Inferior parietal cortex (tissue), 1 donor: ENCODE measurements around the gene JMJD8.
"Not testable (repeated sequence)": the region's sequence is repeated elsewhere in the genome, so short reads cannot be mapped to it uniquely, and the experiment has no call there.

Experiments
- DNase-seq: peaks from one replicate; pipeline ENCODE4 v3.0.0-alpha.2; 2016; ENCODE audit errors: extremely low spot score

The JMJD8 gene

DNA sequence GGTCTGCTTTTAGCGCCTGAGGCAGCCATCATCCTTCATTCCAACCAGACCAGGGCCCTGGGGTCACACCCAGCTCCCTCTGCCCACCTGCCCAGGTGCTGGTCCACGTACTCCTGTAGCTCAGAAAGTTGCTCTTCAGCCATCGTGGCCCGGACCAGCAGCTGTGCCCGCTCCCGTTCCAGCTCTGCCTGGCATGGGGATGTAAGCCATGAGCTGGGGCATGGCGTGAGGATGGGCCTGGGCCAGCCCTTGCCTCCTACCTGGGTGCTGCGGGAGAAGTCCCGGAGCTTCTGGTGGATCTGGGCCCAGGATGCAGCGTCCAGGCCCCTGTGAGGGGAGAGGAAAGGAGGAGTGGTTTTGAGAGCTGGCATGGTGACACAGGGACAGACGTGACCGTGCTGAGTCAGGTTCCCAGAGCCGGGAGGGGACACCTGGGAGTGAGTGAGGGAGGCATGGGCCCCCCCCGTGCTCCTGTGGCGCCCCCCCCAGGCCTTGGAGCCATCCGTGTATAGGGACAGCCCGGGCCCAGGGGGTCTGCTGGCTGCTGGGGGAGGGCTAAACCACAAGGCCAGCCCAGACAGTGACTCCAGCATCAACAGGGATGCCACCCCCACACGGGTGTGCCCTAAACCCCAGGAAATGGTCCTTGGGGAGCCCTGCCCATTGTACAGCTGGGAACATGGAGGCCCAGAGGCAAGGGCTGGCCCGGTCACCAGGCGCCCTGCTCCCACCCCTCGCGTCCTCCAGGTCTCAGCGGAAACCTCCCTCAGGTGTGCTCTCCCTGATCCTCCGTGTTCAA, 38.9 kb upstream of the JMJD8 start:
- no peak for DNase-seq

DNA sequence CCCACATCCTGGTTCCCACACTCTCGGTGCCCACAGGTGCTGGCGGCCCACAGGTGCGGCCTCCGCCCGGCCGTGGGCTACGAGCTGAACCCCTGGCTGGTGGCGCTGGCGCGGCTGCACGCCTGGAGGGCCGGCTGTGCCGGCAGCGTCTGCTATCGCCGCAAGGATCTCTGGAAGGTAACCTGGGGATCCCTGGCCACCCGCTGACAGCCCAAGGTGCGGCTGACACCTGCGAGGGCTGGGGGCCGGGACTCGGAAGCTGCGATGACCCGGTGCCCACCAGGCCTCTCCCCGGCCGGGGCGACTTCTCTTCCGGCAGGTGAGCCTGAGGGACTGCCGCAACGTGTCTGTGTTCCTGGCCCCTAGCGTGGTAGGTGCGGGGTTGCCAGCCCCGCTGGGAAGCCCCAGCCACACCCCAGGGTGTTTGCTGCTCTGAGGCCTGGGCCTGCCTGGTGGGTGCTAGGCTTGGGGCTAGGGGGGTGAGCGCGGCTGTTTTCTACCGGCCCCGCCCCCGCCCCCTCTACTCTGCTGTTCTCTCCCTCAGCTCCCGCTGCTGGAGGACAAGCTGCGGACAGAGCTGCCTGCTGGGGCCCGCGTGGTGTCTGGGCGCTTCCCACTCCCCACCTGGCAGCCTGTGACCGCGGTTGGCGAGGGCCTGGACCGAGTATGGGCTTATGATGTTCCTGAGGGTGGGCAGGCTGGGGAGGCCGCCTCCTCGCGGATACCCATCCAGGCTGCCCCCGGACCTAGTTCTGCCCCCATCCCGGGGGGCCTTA, 37.8 kb upstream of the JMJD8 start:
- peak; percentile 2 for DNase-seq

DNA sequence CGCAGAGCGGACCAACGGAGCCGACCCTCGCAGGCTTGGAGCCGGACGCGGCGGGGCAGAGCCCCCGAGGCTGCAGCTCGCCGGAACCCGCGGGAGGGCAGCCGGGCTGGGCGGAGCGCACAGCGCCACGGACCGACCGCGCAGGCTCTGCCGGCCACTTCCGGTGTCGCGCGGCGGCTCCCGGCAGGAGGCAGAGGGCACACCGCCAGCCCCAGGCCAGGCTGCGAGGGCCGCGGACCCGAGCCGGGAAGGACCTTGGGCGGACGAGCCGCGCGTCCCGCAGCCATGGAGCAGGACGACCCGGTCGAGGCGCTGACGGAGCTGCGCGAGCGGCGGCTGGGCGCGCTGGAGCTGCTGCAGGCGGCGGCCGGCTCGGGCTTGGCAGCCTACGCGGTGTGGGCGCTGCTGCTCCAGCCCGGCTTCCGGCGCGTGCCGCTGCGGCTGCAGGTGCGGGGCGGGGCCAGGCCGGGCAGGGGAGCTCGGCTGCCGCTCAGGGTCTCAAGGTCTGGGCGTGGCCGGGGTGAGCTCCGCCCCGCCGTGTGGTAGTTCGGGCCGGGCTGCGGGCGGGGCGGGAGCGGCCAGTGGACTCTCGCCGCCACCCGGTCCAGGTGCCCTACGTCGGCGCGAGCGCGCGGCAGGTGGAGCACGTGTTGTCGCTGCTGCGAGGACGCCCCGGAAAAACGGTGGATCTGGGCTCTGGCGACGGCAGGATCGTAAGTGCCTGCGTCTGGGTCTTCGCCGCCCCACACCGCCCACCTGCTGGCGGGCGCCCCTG, 37.0 kb upstream of the JMJD8 start, which contains the start of gene ANTKMT:
Gene ANTKMT (plus strand): TSS at position 157 of the 775 bp plus-strand sequence. CDS start 129 bp downstream, at position 286.
- peak; percentile 73 for DNase-seq

DNA sequence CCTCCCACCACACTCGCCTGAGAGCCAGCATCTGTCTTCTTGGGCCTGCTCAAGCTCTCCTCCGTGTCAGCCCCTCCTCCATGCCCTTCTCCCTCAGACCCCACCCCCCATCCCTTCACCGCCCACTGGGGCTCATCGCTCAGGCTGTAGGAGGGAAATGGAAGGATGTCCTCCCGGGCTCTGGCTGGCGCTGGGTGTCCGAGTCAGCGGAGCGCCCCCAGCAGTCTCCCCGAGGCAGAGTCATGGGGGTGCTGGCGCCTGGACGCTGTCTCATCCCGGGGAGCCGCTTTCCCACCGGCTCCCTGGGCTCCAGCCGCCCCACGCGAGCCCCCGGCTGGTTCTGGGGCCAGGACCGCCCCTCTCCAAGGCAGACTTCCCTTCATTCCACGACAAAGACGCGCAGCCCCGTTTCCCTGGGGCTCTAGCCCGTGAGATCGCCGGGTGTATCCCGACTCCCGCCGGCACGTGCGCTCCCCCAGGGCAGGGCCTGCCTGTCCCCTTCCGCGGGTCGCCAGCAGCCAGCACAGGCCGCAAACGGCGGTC, 36.4 kb upstream of the JMJD8 start:
- DNase-seq, result no peak

DNA sequence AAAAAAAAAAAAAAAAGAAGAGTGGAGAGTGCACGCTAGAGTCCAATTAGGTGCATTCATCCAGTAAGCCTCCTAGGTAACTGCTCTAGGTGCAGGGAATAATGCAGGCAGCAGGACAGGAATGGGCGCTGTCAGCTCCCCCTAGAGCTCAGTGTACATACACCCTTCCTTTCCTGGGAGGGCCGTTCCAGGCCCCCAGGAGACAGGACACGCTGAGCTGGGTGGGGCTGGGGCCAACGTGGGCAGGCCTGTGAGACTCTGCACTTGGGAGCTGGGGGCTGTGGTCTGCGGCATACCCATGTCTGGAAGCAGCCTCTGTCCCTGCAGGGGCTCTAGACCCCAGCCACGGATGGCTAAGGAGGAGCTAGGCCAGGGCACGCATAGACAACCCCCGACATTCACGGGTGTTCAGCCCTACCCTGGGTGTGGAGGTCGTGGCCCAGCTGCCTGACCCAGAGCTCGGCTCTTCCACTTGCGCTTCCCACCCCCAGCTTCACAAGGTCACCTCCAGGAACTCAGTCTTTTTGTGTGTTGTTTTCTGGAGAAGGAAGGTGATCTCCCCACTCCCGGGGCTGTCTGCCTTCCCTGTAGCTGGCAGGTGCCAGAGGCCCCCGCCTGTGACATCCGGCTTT, 35.8 kb upstream of the JMJD8 start:
- no peak for DNase-seq

DNA sequence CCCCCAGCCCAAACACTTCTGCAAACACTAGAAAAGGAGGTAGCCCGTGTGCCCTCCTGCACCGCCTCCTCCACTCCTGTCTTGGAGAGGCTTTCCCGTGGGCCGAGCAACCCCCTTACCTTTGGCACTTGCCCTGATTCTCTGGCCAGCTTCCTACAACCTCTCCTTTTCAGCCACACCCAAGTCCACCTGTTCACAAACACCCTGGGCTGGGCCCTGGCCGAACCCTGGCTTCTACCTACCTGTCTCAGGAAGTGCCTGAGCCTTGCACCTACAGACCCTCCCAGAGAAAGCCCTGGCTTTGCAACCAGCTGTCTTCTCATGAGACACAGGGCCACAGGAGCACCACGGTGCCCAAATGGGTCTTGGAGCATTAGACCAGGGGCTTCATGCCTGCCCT, 34.8 kb upstream of the JMJD8 start:
- DNase-seq, result no peak

DNA sequence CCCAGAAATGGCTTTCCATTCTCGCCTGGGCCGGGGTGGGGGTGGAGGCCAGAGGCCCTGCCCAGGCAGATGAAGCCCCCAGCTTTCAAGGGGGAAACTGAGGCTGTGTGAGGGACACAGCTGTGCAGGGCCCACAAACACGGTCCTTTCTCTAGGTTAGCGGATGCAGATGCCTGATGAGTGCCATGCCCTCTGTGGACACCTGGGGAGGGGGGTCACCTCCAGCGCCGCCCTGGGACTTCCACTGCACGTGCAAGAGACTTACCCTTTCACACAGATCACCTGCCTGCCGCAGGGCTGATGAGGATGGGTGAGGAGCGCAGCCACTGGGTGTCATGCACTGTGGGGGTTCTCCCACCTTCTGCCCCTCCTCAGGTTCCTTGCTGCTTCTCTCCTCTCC, 34.3 kb upstream of the JMJD8 start:
- no peak for DNase-seq

DNA sequence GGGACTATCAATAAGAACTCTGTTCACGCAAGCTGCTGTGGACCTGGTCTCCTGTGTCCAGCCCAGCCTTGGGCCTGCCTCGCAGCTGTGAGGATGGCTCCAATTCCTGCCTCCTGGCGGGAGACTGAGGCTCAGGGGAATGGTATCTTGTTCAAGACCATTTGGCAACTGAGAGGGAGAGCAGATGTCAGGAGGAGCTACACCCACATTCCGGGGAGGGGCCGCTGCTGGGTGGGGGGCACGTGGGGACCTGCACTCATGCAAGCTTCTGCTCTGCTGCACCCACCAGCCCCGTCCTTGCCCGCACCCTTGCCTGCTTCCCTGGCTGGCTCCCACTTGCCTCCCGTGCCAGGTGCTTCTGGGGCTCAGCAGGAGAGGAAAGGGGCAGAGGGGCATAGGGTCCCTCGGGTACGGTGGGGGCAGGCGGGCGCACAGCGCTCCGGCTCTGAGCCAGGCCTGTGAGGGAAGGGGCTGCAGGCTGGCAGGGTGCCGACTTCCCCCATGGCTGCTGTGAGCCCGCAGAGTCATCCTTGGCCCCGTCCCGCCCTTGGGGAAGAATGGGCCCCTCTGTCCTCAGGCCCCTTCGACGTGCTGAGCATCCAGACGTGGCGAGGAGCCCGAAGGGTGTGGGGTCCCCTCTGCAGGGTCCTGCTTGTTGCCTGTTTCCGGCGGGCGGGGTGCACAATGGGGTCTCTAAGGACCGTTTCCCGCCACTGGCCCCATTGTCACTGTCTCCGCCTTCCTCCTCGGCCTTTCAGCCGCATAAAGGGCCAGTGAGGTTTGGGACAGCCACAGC, 33.5 kb upstream of the JMJD8 start:
- no peak for DNase-seq

DNA sequence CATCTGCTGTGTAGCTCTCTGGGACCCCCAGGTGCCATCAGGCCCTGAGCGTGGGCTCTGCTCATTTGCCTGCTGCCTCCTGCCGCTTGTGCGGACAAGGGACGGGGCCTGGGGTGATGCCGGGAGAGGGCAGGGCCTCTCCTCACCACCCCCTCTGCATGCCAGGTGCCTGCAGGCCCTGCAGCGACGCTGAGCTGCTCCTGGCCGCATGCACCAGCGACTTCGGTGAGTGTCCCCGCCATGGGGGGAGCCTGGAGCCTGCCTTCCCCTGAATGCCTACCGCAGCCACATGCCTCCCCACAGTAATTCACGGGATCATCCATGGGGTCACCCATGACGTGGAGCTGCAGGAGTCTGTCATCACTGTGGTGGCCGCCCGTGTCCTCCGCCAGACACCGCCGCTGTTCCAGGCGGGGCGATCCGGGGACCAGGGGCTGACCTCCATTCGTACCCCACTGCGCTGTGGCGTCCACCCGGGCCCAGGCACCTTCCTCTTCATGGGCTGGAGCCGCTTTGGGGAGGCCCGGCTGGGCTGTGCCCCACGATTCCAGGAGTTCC, 32.7 kb upstream of the JMJD8 start:
- DNase-seq, result no peak

DNA sequence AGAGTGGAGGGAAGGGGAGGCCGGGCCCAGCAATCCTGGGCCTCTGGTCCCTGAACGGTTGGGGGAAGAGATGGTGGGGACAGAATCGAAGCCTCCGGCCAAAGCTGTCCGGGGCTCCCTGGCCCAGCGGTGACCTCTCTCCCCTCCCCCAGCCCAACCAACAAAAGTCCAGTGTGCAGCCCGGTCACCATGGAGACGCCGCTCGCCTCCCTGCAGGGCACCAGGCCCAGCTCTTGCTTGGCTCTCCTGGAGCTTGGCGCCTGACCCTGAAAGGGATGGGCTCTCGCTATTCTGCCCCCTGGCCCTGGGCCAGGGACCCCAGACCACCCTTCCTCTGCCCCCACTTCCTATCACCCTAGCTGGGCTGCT, 32.0 kb upstream of the JMJD8 start:
- DNase-seq, result peak; percentile 65

DNA sequence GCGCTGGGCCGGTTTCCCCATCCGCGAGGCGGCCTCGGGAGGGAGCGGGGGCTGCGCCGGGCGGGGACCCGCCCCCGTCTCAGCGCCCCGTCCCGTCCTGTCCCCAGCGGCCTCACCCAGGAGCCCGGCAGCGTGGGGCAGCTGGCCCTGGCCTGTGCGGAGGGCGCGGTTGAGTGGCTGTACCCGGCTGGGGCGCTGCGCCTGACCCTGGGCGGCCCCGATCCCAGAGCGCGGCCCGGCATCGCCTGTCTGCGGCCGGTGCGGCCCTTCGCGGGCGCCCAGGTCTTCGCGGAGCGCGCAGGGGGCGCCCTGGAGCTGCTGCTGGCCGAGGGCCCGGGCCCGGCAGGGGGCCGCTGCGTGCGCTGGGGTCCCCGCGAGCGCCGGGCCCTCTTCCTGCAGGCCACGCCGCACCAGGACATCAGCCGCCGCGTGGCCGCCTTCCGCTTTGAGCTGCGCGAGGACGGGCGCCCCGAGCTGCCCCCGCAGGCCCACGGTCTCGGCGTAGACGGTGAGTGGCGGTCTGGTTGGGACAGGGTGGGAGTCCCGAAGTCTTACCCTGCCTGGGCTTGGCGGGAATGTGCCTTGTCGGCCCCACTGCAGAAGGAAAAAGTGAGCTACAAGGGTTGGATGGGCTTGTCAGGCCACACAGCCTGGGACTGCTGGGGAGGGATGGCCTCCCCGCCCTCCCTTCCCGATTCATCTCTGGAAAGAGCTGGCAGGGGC, 31.5 kb upstream of the JMJD8 start:
- DNase-seq, result no peak

DNA sequence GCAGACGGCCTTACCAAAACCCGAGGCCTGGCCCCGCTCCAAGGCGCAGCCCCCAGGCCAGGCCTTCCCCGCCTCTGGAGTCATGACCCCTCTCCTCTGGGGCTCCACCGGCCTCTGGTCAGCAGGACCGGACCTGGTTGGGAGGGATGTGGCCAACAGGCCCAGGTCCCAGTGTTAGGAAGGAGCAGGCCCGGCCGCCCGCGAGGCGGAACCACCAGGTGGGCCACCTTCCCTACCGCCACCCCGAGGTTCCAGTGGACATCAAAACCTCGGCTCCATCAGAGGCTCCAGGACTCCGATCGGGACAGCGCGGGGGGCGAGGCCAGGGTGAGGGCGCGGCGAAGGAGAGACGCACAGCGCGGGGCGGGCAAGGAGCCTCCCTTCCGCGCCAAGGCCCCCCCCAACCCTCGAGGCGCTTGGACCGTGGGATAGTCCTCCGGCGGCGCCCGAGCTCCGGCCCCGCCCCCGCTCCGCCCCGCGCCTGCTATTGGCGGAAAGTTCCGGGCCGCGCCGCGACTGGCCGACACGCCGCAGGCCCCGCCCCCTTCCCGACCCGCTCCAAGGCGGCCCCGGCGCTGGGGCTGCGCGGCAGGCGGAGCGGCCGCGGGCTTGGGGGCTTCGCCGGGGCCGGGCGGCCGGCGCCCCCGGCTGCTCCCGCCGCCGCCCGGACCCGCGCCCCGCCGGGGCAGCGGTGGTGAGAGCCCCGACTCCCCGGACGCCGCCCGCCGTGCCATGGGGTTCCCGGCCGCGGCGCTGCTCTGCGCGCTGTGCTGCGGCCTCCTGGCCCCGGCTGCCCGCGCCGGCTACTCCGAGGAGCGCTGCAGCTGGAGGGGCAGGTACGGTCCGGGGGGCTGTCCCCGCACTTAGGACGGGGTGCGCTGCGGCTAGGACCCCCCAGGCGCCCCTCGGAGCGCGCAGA, 30.7 kb upstream of the JMJD8 start, which contains the start of gene METRN:
Gene METRN (plus strand): TSS at position 561 of the 919 bp plus-strand sequence. CDS start 172 bp downstream, at position 733.
- DNase-seq, result peak; percentile 81

DNA sequence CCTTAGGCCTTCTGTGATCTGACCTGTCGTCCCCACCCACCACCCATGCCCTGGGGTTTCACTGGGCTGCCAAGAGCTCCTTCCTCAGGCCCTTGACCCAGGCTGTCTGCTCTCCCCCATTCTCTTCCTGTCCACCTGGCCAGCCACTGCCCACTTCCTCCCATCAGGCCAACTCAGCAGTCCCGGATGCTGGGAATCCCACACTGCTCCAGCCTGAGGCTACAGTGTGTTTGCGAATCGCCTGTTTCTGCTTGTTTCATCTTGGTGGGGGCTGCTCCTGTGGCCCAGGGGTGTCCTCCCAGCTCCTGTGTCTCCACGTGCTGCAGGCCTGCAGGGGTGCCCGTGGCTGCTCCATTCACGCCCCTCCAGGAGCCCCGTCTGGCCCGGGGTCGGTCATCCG, 29.9 kb upstream of the JMJD8 start:
- no peak for DNase-seq

DNA sequence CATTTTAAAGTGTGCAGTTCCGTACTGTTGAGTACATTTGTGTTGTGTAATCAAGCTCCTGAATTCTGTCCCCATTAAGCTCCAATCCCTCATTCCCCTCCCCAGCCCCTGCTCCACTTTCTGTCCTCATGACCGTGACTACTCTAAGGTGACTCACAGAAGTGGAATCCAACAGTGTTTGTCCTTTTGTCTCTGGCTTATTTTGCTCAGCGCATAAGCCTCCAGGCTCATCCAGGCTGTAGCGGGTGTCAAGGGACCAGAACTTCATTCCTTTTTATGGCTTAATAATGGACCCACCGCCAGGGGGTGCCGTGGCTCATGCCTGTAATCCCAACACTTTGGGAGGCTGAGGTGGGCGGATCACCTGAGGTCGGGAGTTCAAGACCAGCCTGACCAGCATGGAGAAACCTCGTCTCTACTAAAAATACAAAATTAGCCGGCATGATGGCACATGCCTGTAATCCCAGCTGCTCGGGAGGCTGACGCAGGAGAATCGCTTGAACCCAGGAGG, 28.7 kb upstream of the JMJD8 start:
- DNase-seq, result not testable (repeated sequence)

DNA sequence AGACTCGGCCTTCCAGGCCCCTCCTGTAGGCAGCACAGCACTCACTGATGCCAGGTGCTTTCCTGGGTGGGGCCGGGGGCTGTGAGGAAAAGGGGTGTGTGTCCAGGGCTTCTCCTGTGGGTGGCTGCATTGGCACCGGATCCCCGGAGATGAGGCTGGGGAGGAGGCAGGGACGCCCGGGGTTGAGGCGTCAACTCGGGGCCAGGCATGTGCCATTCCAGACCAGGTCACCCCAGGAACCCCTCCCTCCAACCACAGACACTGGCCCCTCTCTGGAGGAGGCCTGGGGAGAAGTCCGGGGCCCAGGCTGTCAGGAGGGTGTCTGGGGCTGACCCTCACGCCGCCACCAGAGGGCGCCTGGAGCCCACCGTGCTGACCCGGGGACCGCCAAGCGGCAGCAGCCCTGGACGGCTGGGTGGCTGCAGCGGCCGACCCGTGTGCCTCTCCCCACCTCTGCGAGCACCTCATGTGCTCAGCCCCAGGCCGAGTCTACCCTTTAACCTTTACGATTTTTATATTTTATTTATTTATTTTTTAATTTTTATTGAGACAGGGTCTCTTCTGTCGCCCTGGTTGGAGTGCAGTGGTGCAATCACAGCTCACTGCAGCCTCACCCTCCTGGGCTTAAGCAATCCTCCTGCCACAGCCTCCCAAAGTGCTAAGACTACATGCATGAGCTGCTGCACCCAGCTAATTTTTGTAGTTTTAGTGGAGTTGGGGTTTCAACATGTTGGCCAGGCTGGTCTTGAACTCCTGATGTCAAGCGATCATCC, 27.6 kb upstream of the JMJD8 start:
- DNase-seq, result peak; percentile 73

DNA sequence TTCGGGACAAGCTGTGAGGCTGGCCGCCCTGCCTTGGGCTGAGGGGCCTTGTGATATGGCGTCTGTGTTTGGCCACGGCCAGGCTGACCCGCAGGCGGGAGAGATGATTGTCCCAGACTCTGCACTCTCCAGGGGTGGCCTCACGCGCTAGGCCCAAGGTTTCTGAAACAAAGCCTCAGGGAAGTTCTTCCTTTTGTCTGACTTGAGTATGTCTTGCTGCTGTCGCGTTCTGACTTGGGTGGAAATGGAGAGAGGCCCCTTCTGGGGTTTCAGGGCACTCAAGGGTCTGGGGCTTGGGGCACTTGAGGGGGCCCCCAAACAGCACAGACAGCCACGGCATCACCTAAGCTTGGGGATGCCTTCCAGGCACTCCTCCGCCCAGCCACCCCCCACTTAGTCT, 26.9 kb upstream of the JMJD8 start:
- no peak for DNase-seq

DNA sequence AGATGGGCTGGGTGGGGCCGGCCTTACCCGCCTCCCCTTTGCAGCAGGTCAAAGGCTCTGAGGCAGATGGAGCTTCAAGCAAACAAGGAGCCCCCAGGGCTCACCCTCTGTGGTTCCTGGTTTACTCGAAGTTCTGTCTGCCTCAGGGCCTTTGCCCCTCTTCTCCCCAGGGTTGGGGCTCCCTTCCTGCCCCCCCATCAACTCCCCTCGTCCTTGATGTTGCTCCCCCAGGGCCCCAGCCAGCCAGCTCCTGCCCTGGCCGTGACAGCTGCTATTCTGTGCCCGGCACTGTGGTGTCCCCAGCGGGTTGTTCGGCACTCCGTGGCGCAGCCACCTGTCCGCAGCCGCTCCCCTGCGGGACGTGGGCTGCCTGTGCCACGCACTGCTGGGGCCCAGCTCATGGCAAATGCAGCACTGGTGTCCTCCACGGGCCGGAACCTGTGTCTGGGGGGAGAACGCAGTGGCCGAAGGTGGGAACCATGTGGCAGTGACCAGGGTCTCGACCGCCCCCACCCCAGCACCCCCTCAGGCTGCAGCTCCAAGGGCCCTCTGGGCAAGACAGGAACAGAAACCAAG, 26.5 kb upstream of the JMJD8 start:
- no peak for DNase-seq
